ENCODE data around the gene CCDC57.

- TF ChIP-seq BHLHE40 (IDR thresholded peaks at IDR 0.05; ENCODE audit: low read depth, low read length) = no peak
- TF ChIP-seq POLR2A (IDR thresholded peaks at IDR 0.05; ENCODE audit: low read depth, low read length) = no peak
These were observed 14.4 kb upstream of the CCDC57 start for GRCh38 chr17:82226809-82227628.

Measured in IMR-90 (cell line).